HUDEP-2 (cell line): ENCODE data around the gene PTP4A1.
A peak's percentile ranks its signal among the peaks of the same experiment; 100 is the strongest.

ENCODE experiments used
- DNase-seq, 76 experiments: peaks; one replicate each; lab custom pipeline; 2025; ENCODE audit not compliant: unreplicated experiment in 76 of 76; lab: John Stamatoyannopoulos, UW

Gene PTP4A1

GRCh38 chr6:63554782-63555181 is 17.5 kb upstream of the PTP4A1 start:
- DNase-seq = no peak

DNA sequence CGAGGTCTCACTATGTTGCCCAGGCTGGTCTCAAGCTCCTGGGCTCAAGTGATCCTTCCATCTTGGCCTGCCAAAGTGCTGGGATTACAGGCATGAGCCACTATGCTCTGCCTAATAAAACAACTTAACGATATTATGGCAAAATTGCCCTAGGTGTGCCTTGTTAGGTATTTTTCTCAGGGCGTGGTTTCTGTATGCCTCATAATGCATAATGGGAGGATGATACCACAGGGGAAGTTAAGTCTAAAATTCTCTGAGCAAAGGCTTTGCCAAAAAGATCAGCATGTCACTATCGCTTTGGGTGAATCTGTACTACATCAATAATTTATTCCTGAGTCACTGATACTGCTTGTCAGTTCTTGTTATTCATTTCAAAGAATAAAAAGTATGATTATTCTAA is 15.9 kb upstream of the PTP4A1 start:
- no peak for DNase-seq

DNA sequence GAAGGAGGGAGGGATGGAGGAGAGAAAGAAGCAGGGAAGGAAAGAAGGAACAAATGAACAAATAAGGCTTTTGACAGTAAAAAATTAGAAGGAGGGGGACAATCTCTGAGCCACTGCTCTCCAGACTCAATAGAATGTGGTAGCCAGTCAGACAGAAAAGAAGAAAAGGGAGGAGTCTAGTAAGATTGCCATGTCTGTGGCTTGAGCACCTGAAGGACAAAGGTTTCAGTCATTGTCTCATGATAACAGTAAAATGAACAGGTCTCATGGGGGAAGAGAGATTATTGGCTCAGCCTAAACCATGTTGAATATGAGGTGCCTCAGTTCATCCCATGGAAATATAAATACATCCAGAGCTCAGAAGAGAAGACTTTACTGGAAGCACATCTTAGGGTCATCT is 14.0 kb upstream of the PTP4A1 start:
- DNase-seq = no peak

DNA sequence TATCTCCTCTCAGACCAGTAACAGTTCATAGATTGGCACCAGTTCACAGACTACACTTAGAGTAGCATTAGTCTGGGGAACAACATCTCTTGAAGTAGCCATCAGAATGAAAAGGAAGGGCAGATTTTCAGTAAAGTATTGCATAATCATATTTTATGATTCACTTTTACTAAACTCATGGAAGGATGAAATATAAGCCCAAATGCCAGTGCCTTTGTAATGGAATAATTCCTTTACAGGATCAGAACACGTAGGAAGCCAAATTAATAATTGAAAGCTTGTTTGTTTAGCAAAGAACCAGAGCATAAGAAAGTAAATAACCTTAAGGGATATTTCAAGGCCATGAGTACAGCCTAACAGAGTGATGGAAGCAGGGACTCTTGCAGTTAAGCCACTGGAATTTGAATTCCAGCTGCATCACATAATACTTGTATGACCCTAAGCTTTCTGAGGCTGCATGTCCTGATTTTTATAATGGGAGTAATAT is 11.4 kb upstream of the PTP4A1 start:
- DNase-seq = no peak

DNA sequence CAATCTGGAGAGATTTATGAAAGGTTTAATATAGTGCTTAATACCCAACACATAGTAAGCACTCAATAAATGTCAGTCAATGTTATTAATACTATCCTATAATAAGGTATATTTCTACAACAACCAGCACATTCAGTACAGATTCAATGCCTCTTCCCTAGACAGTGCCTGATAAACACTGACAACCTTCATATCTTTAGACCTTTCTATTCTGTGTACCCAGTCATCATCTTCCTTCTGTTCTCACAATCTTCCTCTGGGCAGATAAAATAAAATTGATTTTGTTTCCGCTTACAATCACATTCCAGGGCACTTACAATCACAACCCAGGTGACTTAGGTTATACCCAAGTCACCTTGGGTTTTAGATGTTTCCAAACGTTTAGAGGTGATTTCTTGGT is 11.0 kb upstream of the PTP4A1 start:
- DNase-seq = no peak

DNA sequence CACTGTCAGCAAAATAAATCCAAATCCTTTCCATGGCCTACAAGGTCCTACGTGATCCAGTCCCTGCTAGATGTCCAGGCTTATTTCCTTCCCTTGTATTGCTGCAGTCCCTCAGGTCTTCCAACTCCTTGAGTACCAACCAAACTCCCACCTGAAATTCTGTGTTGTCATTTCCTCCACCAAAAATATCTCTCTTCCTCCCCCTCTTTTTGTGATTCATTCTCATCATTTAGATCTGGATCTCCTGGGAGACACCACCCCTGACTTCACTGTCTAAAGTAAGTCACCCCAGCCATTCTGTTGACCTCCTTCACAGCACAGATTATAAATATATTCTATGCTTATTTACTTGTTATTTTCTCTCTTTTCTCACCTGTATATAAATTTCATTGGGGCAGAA is 9.0 kb upstream of the PTP4A1 start:
- no peak for DNase-seq

DNA sequence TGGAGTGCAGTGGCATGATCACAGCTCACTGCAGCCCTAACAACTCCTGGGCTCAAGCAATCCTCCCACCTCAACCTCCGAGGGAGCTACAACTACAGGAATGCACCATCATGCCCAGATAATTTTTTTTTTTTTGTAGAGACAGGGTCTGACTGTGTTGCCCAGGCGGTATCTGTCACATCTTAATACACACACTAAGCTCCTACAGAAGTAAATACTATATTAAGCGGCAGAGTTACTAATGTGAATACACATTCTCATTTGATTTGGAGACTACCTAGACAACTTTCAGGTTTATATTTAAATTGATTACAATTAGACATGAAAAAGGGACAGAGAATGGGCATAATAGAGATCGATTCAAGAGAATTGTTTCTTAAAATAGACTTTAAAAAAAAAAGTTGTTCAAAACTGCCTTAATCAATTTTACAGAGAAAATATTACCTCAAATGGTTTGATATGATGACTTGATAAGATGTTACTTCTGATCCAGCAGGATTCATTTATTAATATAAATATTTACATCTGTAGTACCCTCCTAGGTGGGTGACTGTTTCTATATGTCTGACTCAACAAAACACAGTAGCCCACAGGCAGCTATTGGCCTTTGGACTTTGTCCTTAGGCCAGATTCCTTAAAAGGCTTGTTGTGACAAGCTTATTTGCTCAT is 7.1 kb upstream of the PTP4A1 start:
- no peak for DNase-seq

GRCh38 chr6:63565727-63566596 is 6.3 kb upstream of the PTP4A1 start:
- DNase-seq = no peak

DNA sequence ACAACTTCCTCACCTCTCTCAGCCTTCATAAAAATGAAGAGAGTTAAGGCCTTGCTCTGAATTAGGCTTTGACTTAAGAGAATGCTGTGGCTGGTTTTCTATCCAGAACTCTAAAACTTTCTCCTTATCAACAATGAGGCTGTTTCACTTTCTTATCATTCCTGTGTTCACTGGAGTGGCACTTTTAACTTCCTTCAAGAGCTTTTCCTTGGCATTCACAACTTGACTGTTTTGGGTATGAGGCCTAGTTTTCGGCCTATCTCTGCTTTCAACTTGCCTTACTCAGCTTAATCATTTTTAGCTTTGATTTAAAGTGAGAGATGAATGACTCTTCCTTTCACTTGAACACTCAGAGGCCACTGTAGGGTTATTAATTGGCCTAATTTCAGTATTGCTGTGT is 4.3 kb upstream of the PTP4A1 start:
- DNase-seq = no peak

GRCh38 chr6:63571361-63572043 is 778 bp upstream of the PTP4A1 start:
- peak in 6 of 76 experiments; percentile 10 to 52 (median 35) for DNase-seq

DNA sequence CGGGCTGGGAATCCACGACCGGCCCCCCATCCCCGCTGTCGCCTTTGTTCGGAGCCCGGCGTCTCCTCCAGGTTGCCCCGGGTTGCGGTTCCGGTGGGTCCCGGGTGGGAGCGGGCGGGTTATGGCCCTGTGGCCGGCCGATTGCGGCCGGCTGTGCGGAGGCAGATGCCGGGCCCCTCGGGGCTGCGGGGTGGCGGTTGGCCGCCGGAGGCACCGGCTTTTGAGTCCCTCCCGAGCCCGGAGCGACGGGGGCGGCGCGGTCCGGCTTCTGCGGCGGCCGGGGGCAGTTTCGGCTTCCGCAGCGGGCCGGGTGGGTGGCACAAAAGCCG is 431 bp downstream of the PTP4A1 start:
- peak in 2 of 76 experiments; percentile 52 to 59 for DNase-seq

DNA sequence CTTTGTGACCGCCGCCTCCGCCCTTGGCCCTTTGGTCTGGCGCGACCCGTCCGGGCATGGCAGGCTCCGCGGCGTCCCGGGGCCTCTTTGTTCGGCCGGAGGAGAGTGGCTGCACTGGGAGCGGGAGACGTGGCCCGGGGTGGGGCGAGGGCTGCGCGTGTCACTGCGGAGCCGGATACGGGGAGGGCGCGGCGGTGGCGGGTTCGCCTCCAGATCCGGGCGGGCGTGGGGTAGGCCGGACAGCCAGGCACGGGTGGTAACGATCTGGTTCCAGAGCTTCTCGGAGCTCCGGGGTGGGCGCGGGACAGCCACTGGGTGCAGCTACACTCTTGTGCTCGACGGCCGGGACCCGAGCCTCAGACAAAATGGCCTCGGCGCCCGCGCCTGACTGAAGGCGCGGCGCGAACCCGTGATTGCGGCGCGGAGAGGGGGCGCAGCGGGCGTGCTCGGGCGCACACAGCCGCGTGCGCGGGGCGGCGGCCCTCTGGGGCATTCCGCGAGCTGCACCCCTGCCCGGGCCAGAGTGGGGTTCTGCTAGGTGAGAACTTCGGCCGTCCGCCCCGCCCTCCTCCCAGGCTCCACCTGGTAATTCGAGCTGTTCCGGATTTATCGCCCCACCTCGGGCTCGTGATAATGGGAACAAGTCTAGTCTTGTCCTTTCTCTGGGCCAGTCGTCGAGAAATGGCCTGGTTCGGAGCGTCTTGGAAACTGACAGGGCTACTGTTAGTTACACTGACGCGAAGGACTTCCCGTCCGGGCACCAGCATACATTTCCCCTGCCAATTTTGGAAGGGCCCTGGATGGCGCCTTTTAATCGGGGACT is 1.0 kb downstream of the PTP4A1 start:
- DNase-seq = peak in 70 of 76 experiments; percentile 20 to 81 (median 60)

DNA sequence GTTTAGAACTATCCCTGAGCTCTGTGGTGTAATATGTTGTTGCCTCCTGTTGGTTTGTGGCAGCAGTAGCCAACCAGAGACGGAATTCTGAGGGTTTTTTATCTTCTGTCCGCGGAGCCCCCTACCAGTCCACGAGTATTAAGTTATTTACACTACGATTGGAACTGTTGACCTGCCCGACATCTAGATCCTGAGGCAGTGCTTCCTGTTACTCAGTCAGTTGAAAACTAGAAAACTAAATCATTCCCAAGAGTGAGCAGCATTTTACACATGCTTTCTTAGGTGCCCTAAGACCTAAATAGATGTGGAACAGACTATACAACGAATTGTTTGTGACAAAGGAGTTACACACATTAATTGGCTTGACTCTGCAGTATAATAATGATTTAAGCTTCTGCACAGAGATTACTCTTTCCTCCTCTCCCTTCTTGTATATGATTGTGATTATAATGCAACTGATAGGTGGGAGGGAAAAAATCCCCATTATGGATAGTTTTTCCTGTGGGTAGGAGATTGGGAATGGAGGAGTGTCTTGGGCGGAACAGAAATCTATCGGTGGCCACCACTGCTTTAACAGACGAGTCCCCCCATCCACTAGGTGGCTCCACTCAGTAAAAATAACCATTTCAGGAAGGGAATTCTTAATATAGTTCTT is 1.7 kb downstream of the PTP4A1 start:
- DNase-seq = peak in 68 of 76 experiments; percentile 1 to 84 (median 54)

DNA sequence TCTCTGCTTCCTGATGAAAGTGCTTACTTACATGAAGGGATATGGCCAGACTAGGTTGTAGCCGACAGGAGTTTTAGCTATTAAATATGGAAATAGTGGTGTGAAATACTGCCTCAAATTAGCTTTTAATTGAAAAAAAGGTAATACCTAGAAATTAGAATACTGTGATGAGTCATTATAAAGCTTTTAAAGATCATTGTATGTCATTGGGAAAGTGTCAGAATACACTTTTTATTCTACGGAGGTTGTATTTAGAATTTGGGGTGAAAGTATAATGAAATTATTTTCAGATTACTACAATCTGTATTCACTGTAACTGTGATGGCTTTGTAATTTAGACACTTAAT is 2.2 kb downstream of the PTP4A1 start:
- DNase-seq = no peak

DNA sequence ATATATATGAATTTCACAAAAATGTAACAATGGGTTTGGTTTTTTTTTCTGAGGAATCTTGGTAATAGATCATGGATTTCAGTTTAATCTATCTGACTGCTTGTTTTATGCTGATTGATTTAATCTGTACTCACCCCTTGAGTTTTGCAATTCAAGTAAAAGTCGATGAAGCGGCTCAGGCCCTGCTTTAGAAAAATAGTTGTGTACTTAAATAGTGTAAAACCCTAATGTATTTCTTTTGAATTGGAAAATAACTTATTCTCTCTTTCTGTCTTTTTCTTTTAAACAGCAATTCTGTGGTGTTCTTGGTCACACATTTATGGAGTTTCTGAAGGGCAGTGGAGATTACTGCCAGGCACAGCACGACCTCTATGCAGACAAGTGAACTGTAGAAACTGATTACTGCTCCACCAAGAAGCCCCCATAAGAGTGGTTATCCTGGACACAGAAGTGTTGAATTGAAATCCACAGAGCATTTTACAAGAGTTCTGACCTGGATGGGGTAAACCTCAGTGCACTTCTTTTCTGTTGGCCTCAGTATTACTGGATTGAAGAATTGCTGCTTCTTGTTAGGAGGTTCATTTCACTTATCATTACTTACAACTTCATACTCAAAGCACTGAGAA is 4.0 kb downstream of the PTP4A1 start:
- no peak for DNase-seq

DNA sequence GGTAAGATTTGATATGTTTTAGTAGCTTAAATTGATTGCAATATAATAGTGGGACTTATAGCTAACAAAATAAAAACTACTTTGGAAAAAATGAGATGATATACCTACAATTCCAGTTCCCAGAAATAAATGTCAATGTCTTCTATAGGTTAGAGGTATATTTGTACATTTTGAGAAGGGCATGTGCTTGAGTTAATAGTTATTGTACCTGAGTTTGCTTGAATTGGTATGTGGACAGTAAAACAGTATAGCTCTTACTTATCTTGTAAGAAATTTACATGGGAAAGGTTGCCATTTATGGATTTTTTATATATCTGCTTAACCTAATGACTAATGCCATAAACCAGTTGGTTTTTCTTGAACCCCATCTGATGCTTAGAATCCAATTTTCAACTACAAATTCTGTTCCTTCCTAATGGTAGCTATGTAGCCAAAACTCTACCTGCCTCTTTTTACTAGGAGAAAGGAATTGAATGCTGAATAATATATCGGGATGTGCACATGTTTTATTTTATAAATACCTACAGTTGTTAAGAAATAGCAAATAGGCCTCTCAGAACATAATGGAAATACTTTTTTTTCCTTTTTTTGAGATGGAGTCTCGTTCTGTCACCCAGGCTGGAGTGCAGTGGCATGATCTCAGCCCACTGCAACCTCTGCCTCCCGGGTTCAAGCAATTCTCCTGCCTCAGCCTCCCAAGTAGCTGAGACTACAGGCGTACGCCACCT is 4.9 kb downstream of the PTP4A1 start:
- no peak for DNase-seq

DNA sequence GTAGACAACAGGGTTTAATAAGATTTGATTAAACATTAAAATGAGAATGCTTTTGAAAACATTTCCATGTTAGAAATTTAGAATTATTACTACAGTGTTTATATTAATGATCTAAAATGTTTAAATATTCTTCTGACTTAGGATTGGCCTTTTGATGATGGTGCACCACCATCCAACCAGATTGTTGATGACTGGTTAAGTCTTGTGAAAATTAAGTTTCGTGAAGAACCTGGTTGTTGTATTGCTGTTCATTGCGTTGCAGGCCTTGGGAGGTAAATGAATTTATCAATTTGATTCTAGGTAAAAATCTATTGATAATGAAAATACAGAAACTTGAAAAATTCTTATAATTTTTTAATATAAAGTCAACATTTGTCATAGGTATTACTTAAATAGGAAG is 6.5 kb downstream of the PTP4A1 start:
- no peak for DNase-seq

GRCh38 chr6:63579937-63580703 is 7.8 kb downstream of the PTP4A1 start:
- DNase-seq = no peak

- DNase-seq = no peak
Measured at GRCh38 chr6:63580704-63580961, 8.4 kb downstream of the PTP4A1 start.
